HepG2 (cell line): ENCODE measurements around the gene PDIA5. TPM values are rescaled to one million over a fixed set of nuclear protein-coding genes. Genes with fewer than 3 reads are reported as not detected.

Source experiments
- DPF2 ChIP-seq: sonication (generic); formaldehyde crosslinking; IDR thresholded peaks from 2 replicates; pipeline ENCODE4 v1.4.0; 2020; ENCODE audit warnings: mild to moderate bottlenecking, low read depth, missing genetic modification reagents, borderline replicate concordance
- FOXK2 ChIP-seq: fragments of 450-650 bp; IDR thresholded peaks from 2 replicates; pipeline ENCODE4 v1.6.1; 2016
- HDAC1 ChIP-seq: sonication (generic); formaldehyde crosslinking; IDR thresholded peaks from 2 replicates; pipeline ENCODE4 v1.5.1; 2020; ENCODE audit warnings: mild to moderate bottlenecking, missing genetic modification reagents
- KLF13 ChIP-seq: sonication (generic); formaldehyde crosslinking; IDR thresholded peaks from 2 replicates; pipeline ENCODE4 v1.4.0; 2020; ENCODE audit warnings: mild to moderate bottlenecking, missing genetic modification reagents
- NPAS2 ChIP-seq: sonication (generic); formaldehyde crosslinking; IDR thresholded peaks from 2 replicates; pipeline ENCODE4 v1.8.0; 2022; ENCODE audit warnings: mild to moderate bottlenecking, missing genetic modification reagents, borderline replicate concordance
- NR1H2 ChIP-seq: sonication (generic); formaldehyde crosslinking; IDR thresholded peaks from 2 replicates; pipeline ENCODE4 v1.8.1; 2022; ENCODE audit warnings: low read depth, missing genetic modification reagents, borderline replicate concordance
- POGZ ChIP-seq: sonication (generic); formaldehyde crosslinking; IDR thresholded peaks from 2 replicates; pipeline ENCODE4 v1.4.0; 2020; ENCODE audit warnings: mild to moderate bottlenecking, missing genetic modification reagents
- SRSF9 ChIP-seq: fragments of 200-400 bp; formaldehyde crosslinking; IDR thresholded peaks from 2 replicates; pipeline ENCODE4 v1.6.1; 2018; ENCODE audit warnings: borderline replicate concordance, mild to moderate bottlenecking, low read depth, low read length; ENCODE audit not compliant: insufficient read depth, poor library complexity, severe bottlenecking
- STAG1 ChIP-seq: sonication (generic); formaldehyde crosslinking; IDR thresholded peaks from 2 replicates; pipeline ENCODE4 v1.4.0; 2020; ENCODE audit warnings: missing genetic modification reagents
- TBP ChIP-seq: sonication (generic); formaldehyde crosslinking; IDR thresholded peaks from 2 replicates; pipeline ENCODE4 v1.5.0; 2020; ENCODE audit warnings: missing genetic modification reagents
- ZBTB39 ChIP-seq: sonication (generic); formaldehyde crosslinking; IDR thresholded peaks from 2 replicates; pipeline ENCODE4 v1.5.0; 2020; ENCODE audit warnings: missing genetic modification reagents
- ZFP41 ChIP-seq: sonication (generic); formaldehyde crosslinking; IDR thresholded peaks from 2 replicates; pipeline ENCODE4 v1.4.0; 2020; ENCODE audit warnings: mild to moderate bottlenecking, missing genetic modification reagents, borderline replicate concordance
- ZNF503 ChIP-seq: sonication (generic); formaldehyde crosslinking; IDR thresholded peaks from 2 replicates; pipeline ENCODE4 v1.4.0; 2020; ENCODE audit warnings: missing genetic modification reagents
- ZNF556 ChIP-seq: sonication (generic); formaldehyde crosslinking; IDR thresholded peaks from 2 replicates; pipeline ENCODE4 v1.4.0; 2020; ENCODE audit warnings: mild to moderate bottlenecking, missing genetic modification reagents, borderline replicate concordance
- ZNF646 ChIP-seq: sonication (generic); formaldehyde crosslinking; IDR thresholded peaks from 2 replicates; pipeline ENCODE4 v1.9.0; 2021; ENCODE audit warnings: mild to moderate bottlenecking, missing genetic modification reagents
- ZNF672 ChIP-seq: sonication (generic); formaldehyde crosslinking; IDR thresholded peaks from 2 replicates; pipeline ENCODE4 v1.8.1; 2022; ENCODE audit warnings: missing genetic modification reagents
- ZNF792 ChIP-seq: IDR thresholded peaks from 2 replicates; pipeline ENCODE4 v1.6.1; 2016
- ZNF841 ChIP-seq: sonication (generic); formaldehyde crosslinking; IDR thresholded peaks from 2 replicates; pipeline ENCODE4 v1.8.1; 2023; ENCODE audit warnings: missing genetic modification reagents, borderline replicate concordance
- ZSCAN31 ChIP-seq: sonication (generic); formaldehyde crosslinking; IDR thresholded peaks from 2 replicates; pipeline ENCODE4 v1.5.0; 2020; ENCODE audit warnings: low read depth, mild to moderate bottlenecking, missing genetic modification reagents
- polyA plus RNA-seq, 8 experiments: library from polyadenylated mRNA; depleted of rRNA in 3 of 8; stranded (reverse) in 7 of 8; unstranded in 1 of 8; fragments of >200 nt; fragmentation: Illumina TruSeq in 4 of 8; extraction: Trizol in 4 of 8; gene quantifications; 2 replicates each; pipeline versions ENCODE4 v1.2.1 to v1.2.3, GENCODE V29; 2011 to 2016; ENCODE audit warnings: low read depth in 4 of 8, missing spikeins in 1 of 8, mixed read lengths in 1 of 8; ENCODE audit not compliant: insufficient read depth in 1 of 8
- total RNA-seq, 5 experiments: library from RNA; depleted of rRNA; stranded (reverse); fragments of >200 nt; fragmentation: Illumina TruSeq; extraction: Trizol; gene quantifications; 2 replicates each; pipeline ENCODE4 v1.2.3, GENCODE V29; 2016; ENCODE audit warnings: low read depth in 1 of 5

Gene PDIA5
- total and polyA plus RNA-seq, 2 of the 13 experiments (the other 11 are each of a cell fraction or from before 2014, with no cell fraction given) = 51.3 to 74.3 TPM

GRCh38 chr3:123085293-123085931 lies 18.6 kb downstream of the PDIA5 start (continued):
- TF ChIP-seq ZNF841 (CRISPR knock-in tag) = no peak
- peak; percentile 78 for TF ChIP-seq HDAC1 (CRISPR knock-in tag)
- TF ChIP-seq TBP = no peak
- no peak for TF ChIP-seq ZFP41
- no peak for TF ChIP-seq KLF13
- TF ChIP-seq DPF2 (CRISPR knock-in tag) = no peak
- no peak for TF ChIP-seq ZNF556
- TF ChIP-seq FOXK2 = no peak
- no peak for TF ChIP-seq ZSCAN31 (CRISPR knock-in tag)
- TF ChIP-seq ZBTB39 (CRISPR knock-in tag) = no peak
- no peak for TF ChIP-seq SRSF9
- peak; percentile 65; the same call in 1 of the 2 replicates for TF ChIP-seq ZNF646 (CRISPR knock-in tag)
- peak; percentile 52 for TF ChIP-seq POGZ (CRISPR knock-in tag)
- no peak for TF ChIP-seq ZNF672
- no peak for TF ChIP-seq ZNF503 (CRISPR knock-in tag)
- peak; percentile 8; the same call in 1 of the 2 replicates for TF ChIP-seq STAG1 (CRISPR knock-in tag)
- TF ChIP-seq NR1H2 (CRISPR knock-in tag) = no peak
- no peak for TF ChIP-seq NPAS2 (CRISPR knock-in tag)
- TF ChIP-seq ZNF792 (CRISPR knock-in tag) = no peak
